AG08396 (cell line): Measurements from ENCODE around the gene BAIAP2L2.
"Not testable (repeated sequence)": the region's sequence is repeated elsewhere in the genome, so short reads cannot be mapped to it uniquely, and the experiment has no call there.

Source experiments
- DNase-seq: peaks from one replicate; pipeline ENCODE4 v3.0.0; 2012; ENCODE audit warnings: low spot score, mixed read lengths

Gene BAIAP2L2

GRCh38 chr22:38127869-38128268 is 17.4 kb upstream of the BAIAP2L2 start:
- no peak for DNase-seq

- DNase-seq, result no peak
These were observed 16.6 kb upstream of the BAIAP2L2 start for GRCh38 chr22:38126928-38127668.

GRCh38 chr22:38125751-38126201 is 15.3 kb upstream of the BAIAP2L2 start:
- DNase-seq, result no peak

DNA sequence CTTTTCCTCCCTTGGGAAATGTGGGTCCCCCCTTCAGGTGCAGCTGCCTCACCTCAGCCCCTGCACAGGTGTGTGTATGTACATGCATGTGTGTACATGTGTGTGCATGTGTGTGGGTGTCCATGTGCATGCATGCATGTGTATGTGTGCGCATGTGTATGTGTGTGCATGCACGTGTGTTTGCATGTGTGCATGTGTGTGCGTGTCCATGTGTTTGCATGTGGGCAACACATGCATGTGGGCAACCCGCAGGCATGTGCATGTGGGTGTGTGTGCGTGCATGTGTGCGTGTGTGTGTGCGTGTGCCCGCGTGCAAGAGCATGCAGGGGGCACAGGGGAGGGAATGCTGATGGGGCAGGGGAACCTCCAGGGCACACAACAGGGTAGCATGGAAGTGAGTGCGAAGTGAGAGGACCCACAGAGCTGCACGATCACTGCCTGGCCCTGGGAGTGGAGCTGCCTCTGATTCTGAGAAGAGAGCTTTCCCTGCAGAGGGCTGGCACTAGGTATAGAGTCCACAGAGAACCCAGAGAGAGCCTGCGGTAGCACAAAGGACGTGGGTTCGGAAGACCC is 14.6 kb upstream of the BAIAP2L2 start:
- no peak for DNase-seq

DNA sequence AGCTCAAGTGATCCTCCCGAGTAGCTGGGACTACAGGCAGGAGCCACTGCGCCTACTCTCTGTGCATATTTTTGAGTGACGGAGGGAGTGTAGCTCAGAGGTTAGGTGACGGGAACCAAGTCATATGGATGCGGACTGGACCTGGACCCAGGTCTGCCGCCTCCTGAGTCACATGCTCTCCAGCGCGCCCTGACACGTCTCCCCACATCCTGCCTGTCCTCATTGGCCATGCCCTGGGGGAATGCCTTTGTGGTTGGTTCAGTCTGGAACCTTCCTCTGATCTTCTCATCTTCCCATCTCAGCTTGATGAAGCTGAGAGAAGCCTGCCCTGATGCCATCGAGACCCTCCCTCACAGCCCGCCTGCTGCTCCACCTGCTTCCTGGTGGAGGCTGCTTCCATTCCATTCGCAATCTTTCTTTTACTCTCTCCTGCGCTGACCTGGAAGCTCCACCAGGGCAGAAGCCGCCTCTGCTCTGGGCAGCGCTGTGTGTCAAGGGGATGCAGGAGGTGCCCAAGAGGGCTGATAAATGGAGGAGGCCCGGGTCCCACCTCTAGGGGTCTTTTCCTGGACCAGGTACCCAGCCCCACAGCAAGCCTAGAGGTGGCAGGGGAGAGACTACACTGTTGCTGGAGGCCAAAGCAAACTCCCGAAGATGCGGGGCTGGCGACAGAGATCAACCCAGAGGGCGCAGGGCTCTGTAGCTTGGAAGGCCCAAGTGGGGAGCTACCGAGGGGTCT is 13.9 kb upstream of the BAIAP2L2 start:
- no peak for DNase-seq

- DNase-seq, result no peak
These were observed 12.1 kb upstream of the BAIAP2L2 start for GRCh38 chr22:38122616-38123015.

DNA sequence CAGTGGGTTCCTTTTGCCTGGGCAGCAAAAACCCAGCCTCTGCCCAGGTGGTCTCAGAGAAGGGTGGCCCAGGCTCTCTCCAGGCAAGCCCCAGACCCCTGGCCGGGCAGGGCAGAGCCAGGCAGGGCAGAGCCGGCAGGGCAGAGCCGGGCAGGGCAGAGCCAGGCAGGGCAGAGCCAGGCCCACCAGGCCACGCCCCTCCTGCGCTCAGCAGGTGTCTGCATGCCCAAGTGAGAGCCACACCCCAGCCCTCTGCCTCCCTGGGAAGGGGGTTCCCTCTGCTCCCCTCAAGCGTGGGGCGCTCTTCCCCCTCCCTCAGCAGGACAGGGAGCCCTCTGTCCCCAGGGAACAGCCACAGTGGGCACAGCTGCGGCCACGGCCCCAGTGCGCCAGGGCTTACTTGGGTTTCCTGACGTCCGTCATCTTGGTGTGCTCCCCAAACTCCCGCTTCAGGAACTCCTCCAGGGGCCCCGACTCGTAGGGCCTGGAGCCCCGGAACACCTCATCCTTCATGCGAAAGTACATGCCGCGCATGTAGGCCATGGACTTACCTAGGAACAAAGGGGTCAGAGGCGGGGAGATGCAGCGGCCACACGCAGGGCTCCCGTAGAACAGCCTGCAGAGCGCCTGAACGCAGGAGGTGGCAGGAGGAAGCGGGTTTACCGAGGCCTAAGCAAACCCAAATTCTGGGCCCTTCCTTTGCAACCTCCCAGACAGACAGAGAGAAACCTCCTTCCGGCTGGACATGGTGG is 10.1 kb upstream of the BAIAP2L2 start:
- DNase-seq, result no peak

GRCh38 chr22:38118747-38119146 is 8.3 kb upstream of the BAIAP2L2 start:
- DNase-seq, result not testable (repeated sequence)

GRCh38 chr22:38118182-38118581 is 7.7 kb upstream of the BAIAP2L2 start:
- no peak for DNase-seq

DNA sequence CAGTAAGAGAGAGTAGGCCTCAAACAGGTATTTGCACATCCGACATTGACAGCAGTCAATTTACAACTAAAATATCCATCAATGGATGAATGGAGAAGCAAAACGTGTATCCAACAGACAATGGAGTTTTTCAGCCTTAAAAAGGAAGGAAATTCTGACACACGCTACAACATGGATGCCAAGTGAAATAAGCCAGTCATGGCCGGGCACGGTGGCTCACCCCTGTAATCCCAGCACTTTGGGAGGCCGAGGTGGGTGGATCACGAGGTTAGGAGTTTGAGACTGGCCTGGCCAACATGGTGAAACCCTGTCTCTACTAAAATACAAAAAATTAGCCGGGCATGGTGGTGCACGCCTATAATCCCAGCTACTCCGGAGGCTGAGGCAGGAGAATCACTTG is 7.1 kb upstream of the BAIAP2L2 start:
- not testable (repeated sequence) for DNase-seq

GRCh38 chr22:38115423-38116205 is 5.1 kb upstream of the BAIAP2L2 start:
- no peak for DNase-seq

DNA sequence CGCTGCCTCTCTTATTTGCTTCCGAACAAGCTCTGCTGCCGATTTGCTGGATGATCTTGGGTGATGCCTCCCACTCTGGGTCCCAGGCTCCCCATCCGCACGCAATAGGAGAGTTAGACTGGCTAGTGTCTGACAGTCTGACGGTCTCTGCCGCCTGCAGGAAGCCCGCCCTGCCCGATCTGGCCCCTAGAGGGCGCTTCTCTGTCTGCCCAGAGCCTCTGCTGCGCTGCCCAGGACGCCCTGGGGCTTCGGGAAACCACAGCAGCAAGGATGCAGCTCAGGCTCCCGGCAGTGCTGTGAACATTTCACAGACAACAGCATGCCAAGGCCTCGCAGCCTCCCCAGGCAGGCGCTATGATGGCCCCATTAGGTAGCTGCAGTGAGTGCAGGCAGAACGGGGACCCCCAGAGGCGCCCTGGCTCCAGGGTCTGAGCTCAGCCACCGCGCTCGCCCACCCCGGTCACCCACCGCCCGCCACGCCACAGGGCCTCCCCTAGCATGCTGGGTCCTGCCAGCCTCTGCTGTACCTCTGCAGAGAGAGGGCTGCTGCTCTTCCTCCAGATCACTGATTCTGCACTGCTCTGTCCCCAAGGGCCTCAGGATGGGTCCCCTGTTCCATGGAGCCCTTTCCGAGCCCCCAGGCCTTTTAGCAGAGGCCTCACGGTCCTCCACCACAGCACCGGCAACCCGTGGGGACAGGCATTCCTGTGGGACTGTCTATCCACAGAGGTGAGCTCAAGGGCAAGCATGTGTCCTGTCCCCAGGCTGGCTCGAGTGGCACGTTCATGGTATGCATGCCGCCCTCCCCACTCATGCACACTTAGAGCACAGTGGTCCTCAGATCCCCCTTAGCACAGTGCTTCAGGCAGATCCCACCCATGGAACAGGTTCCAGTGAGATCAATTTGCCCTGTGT is 4.3 kb upstream of the BAIAP2L2 start:
- peak; percentile 97 for DNase-seq

DNA sequence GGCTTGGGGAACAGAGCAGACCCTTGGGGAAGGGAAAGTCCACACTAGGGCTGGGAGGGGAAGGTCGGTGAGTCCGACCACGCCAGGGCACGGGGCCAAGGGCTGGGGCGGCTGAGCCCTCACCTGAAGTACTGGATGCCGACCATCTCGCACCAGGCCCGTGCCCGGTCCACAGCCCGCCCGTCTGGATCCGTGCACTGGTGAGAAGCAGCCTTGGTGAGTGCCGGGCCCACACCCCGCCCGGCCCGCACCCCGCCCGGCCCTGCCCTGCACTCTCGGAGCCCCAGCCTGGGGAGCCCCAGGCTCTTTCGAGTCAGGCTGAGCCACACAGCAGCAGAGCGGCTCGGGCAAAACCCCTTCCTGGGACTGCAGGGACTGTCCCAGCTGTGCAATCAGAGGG is 1.9 kb upstream of the BAIAP2L2 start:
- DNase-seq, result no peak

- no peak for DNase-seq
These were observed 1.5 kb upstream of the BAIAP2L2 start for GRCh38 chr22:38111925-38112355.

GRCh38 chr22:38110863-38111852 is 674 bp upstream of the BAIAP2L2 start:
- DNase-seq, result no peak

DNA sequence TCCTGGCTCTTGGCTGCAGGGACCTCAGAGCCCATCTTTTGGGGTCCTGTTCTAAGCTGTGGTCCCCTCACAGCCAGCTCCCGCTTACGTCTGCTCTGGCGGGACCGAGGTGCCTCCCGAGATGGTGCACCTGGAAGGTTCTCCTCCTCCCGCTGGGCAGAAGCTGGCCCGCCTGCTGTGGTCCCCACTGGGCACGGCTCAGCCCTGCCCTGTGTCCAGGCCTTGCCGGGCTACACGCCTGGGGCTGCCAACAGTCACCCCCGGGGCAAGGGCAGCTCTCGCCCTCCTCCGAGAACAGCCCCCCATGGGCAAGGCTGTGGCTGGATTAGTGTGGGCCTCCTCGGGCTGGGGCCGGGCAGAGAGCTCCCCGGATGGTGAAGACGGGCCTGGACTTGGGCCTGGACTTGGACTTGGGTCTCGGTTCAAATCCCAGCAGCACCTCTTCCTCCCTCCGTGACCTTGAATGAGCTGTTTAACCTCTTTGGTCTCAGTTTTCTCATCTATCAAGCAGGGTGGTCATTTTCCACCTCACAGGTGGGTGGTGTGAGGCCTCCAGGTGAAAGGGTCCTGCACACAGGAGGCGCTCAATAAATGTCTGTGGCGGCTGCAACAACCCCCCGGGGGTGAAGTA is 998 bp downstream of the BAIAP2L2 start:
- no peak for DNase-seq

DNA sequence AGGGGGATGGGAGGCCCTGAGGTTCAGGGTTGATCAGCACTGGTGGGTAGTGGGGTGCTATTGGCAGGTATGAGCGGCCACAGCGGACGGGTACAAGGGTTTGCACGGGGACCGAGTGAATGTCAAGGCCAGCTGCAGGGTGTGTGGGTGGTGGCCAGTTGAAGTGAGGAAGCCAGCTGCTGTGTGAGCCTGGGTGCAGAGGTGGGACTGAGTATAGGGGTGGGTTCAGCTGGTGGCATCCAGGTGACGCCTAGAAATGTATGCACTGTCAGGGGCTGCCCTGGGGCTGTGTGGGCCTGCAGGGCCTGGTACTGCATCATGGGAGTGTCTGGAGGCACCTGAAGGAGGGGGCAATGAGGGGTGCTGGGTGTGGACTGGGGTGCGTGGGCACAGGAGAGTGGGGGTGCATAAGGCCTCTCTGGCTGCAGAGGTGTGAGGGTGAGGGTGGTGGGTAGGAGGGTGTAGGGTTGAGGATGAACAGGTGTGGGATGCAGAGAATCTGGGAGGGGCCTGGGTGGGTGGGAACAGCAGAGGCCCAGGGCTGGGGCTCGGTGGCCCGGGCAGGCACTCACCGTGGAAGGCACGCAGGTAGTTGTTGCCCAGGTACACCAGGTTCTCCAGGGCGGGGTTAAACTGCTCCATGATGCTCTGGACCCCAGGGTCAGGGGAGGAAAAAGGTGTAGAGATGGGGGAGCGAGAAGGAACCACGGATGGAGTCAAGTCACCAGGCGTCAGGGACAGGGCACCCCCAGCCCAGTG is 1.7 kb downstream of the BAIAP2L2 start:
- no peak for DNase-seq
